ENCODE results near the gene HOXA7. TPM values are rescaled to one million over a fixed set of nuclear protein-coding genes. Genes with fewer than 3 reads are reported as not detected.

HOXA7 gene
- total RNA-seq, 4 donors from 2014 or later = 8.7 to 16.9 (median 11.3) TPM

DNA sequence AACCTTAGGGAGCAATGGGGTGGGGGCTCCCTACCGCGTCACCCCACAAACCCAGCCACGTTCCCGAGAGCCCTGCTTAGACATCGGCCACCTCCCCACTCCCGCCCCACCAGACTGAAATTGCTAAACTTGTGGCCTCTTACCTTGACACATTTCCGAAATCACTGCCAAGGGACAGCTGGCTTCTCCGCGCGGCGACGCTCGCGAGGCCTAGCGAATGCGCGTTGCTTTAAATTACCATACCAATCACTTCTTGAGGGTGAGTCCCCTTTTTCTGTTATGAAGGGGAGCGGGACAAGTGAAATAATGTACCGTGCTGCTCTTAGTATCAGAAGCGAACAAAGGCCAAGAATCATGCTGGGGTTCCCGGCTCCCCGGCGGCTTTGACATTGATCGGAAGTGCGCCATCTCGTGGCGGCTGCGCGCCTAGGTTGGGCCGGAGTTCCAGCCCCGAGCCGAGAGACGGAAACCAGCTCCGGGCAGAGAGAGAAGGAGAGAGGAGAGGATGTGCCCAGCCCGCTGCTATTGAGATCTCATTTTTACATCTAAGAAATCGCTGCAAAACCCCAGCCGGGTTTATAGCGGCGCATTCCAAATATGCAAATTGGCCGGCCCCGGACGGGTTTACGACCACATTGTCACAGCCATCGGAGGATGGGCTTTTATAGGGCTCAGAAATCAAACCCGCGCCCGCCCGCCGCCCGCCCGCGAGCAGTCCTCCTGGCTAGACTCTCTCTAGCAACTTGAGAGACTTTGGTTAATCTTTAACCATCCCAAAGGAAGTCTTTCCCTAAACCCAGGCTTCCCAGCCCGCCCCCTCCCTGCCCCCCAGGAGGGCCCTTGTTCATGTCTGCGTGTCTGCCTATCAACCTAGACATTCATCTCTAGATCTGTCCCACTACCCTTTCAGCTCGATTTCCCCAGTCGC is 23.3 kb upstream of the HOXA7 start:
- TF ChIP-seq, protein P1, sequence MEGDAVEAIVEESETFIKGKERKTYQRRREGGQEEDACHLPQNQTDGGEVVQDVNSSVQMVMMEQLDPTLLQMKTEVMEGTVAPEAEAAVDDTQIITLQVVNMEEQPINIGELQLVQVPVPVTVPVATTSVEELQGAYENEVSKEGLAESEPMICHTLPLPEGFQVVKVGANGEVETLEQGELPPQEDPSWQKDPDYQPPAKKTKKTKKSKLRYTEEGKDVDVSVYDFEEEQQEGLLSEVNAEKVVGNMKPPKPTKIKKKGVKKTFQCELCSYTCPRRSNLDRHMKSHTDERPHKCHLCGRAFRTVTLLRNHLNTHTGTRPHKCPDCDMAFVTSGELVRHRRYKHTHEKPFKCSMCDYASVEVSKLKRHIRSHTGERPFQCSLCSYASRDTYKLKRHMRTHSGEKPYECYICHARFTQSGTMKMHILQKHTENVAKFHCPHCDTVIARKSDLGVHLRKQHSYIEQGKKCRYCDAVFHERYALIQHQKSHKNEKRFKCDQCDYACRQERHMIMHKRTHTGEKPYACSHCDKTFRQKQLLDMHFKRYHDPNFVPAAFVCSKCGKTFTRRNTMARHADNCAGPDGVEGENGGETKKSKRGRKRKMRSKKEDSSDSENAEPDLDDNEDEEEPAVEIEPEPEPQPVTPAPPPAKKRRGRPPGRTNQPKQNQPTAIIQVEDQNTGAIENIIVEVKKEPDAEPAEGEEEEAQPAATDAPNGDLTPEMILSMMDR (IDR thresholded peaks at IDR 0.05) = peak; percentile 73 to 87 (median 83)
- no peak for TF ChIP-seq POLR2A (IDR thresholded peaks at IDR 0.05)
- TF ChIP-seq EP300 (IDR thresholded peaks at IDR 0.05) = peak in 1 of 2 donors; percentile 50
- no peaks in the 10 kb centered on the region for H3K36me3 ChIP-seq
- peaks cover 0 to 96% of the 10 kb centered on the region in 2 donors for H3K27me3 ChIP-seq
- 10 to 13% methylated on average over 56 of the region's 56 CpGs for WGBS, 2 donors
- H3K4me1 ChIP-seq = peaks cover 0 to 44% (median 18%) of the 10 kb centered on the region in 4 donors
- peak; percentile 71 to 81 for DNase-seq (ENCODE audit: low spot score in 2 of 2)
- no peaks in the 10 kb centered on the region for H3K9me3 ChIP-seq
- peak overlapping the region; percentile 4 to 88 (median 57) for H3K27ac ChIP-seq
- H3K4me3 ChIP-seq = peak overlapping the region; percentile 12 to 45 (median 18)

DNA sequence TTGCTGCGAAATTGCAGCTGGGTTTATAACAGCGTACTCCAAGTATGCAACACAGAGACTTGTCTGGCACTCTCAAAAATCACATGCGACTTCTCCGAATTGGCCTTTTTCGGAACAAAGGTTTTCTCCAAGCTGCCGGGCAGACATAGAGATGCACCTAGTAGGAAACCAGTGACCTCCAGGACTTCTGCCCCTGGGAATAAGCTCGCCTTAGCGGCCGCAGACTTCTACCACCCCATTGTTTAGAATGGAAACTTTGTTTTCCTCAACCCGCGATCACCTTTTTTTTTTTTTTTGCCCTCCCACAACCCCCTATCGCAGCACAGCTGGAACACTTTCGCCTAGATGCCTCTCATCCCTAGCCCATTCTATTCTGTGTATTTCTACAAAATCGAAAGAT is 22.6 kb upstream of the HOXA7 start:
- peak overlapping the region in 2 of 4 donors; percentile 80 to 88 for H3K27ac ChIP-seq

DNA sequence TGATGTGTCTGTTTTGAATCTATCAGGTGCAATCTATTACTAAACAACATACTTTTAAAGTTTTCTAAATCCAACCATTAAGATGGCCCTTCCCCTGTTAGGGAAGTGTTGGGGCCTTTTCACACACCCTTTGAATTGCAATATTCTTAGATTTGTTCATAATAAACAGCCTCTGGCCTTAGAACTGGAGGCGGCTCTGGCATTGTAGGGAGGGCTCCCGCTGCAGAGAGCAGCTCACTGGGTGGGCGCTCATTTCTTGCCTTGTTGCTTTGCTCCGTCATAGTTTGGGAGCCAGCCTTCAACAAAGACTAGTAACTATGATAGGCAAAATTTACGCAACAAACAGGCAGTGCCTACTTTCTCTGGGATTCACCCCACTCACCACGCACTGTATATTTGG is 21.9 kb upstream of the HOXA7 start:
- TF ChIP-seq POLR2A (IDR thresholded peaks at IDR 0.05) = no peak
- peak in 1 of 2 donors; percentile 12 for TF ChIP-seq EP300 (IDR thresholded peaks at IDR 0.05)
- DNase-seq (ENCODE audit: low spot score in 2 of 2) = peak in 1 of 2 donors; percentile 27
- H3K4me3 ChIP-seq = peak overlapping the region in 1 of 4 donors; percentile 45
- no peaks in the 10 kb centered on the region for H3K36me3 ChIP-seq
- WGBS, 2 donors = 64 to 84% methylated on average over 6 of the region's 6 CpGs
- H3K4me1 ChIP-seq = peaks cover 0 to 44% (median 11%) of the 10 kb centered on the region in 4 donors
- peaks cover 0 to 94% of the 10 kb centered on the region in 2 donors for H3K27me3 ChIP-seq
- no peaks in the 10 kb centered on the region for H3K9me3 ChIP-seq
- H3K27ac ChIP-seq = peak overlapping the region in 2 of 4 donors; percentile 80 to 88

More for the DNA sequence above, 22.6 kb upstream of the HOXA7 start:
- TF ChIP-seq EP300 (IDR thresholded peaks at IDR 0.05) = no peak
- TF ChIP-seq, protein P1 (IDR thresholded peaks at IDR 0.05) = no peak
- TF ChIP-seq POLR2A (IDR thresholded peaks at IDR 0.05) = no peak
- Histone ChIP-seq H3K4me1 (peaks cover 0 to 44% (median 16%) of the 10 kb centered on the region in 4 donors), H3K27me3 (peaks cover 0 to 98% of the 10 kb centered on the region in 2 donors), H3K36me3 (no peaks in the 10 kb centered on the region), H3K9me3 (no peaks in the 10 kb centered on the region), H3K4me3 (peak overlapping the region in 3 of 4 donors; percentile 12 to 45 (median 15))
- 36 to 61% methylated on average over 14 of the region's 14 CpGs for WGBS, 2 donors
- DNase-seq (ENCODE audit: low spot score in 2 of 2) = peak in 1 of 2 donors; percentile 11

DNA sequence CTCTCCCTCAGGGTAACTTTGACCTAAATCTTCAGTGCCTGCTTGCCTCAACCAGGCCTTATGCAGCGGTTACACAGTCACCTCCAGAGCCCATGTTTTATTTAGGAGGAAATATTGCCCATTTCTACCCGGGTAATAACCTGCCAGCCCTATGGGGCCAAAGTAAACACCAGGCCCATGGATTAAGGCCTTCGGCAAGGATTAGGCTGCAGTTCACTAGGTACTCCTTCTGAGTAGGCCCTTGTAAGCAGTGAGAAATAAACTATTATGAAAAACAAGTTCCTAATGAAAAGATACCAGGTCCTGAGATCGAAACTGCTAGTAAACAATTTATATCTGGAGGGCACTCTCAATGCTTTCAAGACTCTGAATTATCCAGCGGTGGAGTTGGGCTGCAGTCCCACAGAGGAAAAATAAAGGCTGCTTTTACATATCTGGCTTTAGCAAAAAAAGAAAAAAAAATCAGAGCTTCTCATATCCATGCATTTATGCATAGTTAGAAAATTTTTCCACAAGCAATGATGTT is 21.4 kb upstream of the HOXA7 start:
- TF ChIP-seq, protein P1 (IDR thresholded peaks at IDR 0.05) = no peak
- TF ChIP-seq EP300 (IDR thresholded peaks at IDR 0.05) (no peak), POLR2A (IDR thresholded peaks at IDR 0.05) (no peak)
- WGBS, 2 donors = 65 to 69% methylated on average over 5 of the region's 5 CpGs
- Histone ChIP-seq H3K27me3 (peaks cover 0 to 93% of the 10 kb centered on the region in 2 donors), H3K27ac (peak overlapping the region in 3 of 4 donors; percentile 1 to 88 (median 80)), H3K36me3 (no peaks in the 10 kb centered on the region), H3K4me3 (peak overlapping the region in 1 of 4 donors; percentile 45), H3K4me1 (peaks cover 0 to 44% (median 9%) of the 10 kb centered on the region in 4 donors), H3K9me3 (no peaks in the 10 kb centered on the region)
- peak in 1 of 2 donors; percentile 9 for DNase-seq (ENCODE audit: low spot score in 2 of 2)

DNA sequence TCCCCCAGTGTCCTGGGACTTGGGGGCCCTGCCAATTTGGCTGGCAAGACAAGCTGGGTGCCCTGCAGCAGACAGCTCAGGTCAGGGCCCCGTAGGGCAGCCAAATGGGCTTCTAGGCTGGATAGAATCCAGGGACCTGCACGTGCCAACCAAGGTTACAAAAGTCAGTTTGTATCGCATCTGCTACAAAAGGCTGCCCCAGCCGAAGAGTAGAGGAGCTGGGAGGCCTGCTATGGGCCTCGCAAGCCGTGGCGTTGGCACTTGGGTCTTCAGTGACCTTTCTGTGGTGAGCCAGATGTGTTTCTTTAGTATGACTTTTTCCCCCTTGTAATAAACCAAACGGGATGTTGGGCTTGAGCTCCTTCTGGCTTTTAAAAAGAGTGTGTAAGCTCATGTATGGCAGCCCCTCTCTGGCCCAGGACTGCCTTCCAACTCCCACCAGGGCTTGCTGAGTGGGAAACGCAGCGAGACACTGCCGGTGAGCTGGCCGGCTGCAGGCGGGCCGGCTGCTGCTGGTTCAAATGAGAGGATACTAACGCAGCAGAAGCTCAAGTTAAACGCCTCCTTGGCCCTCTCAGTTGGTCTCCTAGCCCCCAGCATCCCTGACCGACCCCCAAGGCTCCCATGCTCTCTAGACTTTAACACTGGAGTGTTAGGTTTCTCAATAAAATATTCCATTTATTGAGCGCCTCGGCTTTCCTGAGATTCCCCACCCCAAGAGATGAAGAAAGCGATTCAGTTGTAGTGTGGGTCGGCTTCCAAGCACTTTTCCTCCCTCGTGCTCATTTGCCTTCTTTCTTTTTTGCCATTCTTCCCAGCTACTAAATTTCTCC is 20.7 kb upstream of the HOXA7 start:
- peak in 1 of 2 donors; percentile 12 for DNase-seq (ENCODE audit: low spot score in 2 of 2)
- WGBS, 2 donors = 57 to 81% methylated on average over 22 of the region's 22 CpGs
- TF ChIP-seq, protein P1 (IDR thresholded peaks at IDR 0.05) = no peak
- TF ChIP-seq POLR2A (IDR thresholded peaks at IDR 0.05) (no peak), EP300 (IDR thresholded peaks at IDR 0.05) (no peak)
- Histone ChIP-seq H3K27ac (peak overlapping the region; percentile 1 to 88 (median 52)), H3K4me3 (peak overlapping the region in 1 of 4 donors; percentile 45), H3K9me3 (no peaks in the 10 kb centered on the region), H3K27me3 (peaks cover 0 to 93% of the 10 kb centered on the region in 2 donors), H3K4me1 (peaks cover 0 to 44% (median 9%) of the 10 kb centered on the region in 4 donors), H3K36me3 (no peaks in the 10 kb centered on the region)
